ENCODE measurements around the gene PQBP1.

GRCh38 chrX:48890296-48890925, 7.3 kb upstream of the PQBP1 start:
- TF ChIP-seq ZNF274 (IDR thresholded peaks at IDR 0.05; ENCODE audit: low read depth, low read length) (no peak), YY1 (IDR thresholded peaks at IDR 0.05; ENCODE audit: insufficient read depth, insufficient read length) (no peak)
